OCI-LY3 (cell line): ENCODE results near the gene MAN2A1.

Experiments used
- H2AFZ ChIP-seq: fragments of 200-600, 300-600 bp; shearing (Covaris generic); 2 replicates; pipeline ENCODE4 v1.6.0; 2014; ENCODE audit warnings: antibody characterized with exemption, low read depth, low read length
- H3K27ac ChIP-seq: fragments of 200-600, 300-600 bp; sonication (generic); 2 replicates; pipeline ENCODE4 v1.5.1; 2014; ENCODE audit warnings: mild to moderate bottlenecking, low read length, moderate library complexity, mixed read lengths
- H3K27me3 ChIP-seq: fragments of 200-600, 300-600 bp; sonication (generic); 2 replicates; pipeline ENCODE4 v1.6.1; 2014; ENCODE audit warnings: low read depth, low read length, mixed read lengths
- H3K36me3 ChIP-seq: fragments of 200-600, 300-600 bp; sonication (generic); replicated peaks from 2 replicates; pipeline ENCODE3; 2014; ENCODE audit warnings: low read depth, low read length, mixed read lengths
- H3K4me1 ChIP-seq: fragments of 300-600, 200-600 bp; sonication (generic); 2 replicates; pipeline ENCODE4 v1.6.1; 2014; ENCODE audit warnings: low read length, mixed read lengths
- H3K4me2 ChIP-seq: fragments of 200-600, 300-600 bp; sonication (generic); 2 replicates; pipeline ENCODE4 v1.6.1; 2014; ENCODE audit warnings: low read length, mixed read lengths
- H3K4me3 ChIP-seq: fragments of 300-600, 200-600 bp; sonication (generic); 2 replicates; pipeline ENCODE4 v1.5.1; 2014; ENCODE audit warnings: antibody characterized with exemption, mild to moderate bottlenecking, low read length, moderate library complexity
- H3K79me2 ChIP-seq: fragments of 300-600, 200-600 bp; shearing (Covaris generic); 2 replicates; pipeline ENCODE4 v1.6.1; 2014; ENCODE audit warnings: mild to moderate bottlenecking, low read length, mixed read lengths
- H3K9ac ChIP-seq: fragments of 300-600, 200-600 bp; shearing (Covaris generic); 2 replicates; pipeline ENCODE4 v1.6.0; 2014; ENCODE audit warnings: mild to moderate bottlenecking, low read length, moderate library complexity
- H3K9me3 ChIP-seq: fragments of 200-600, 300-600 bp; shearing (Covaris generic); 2 replicates; pipeline ENCODE4 v1.6.1; 2014; ENCODE audit warnings: low read length, mixed read lengths; ENCODE audit not compliant: insufficient read depth
- H4K20me1 ChIP-seq: fragments of 200-600, 300-600 bp; sonication (generic); 2 replicates; pipeline ENCODE4 v1.6.1; 2016; ENCODE audit warnings: low read length, mixed read lengths; ENCODE audit not compliant: insufficient read depth
- CTCF ChIP-seq: fragments of 200-600, 300-600 bp; sonication (generic); IDR thresholded peaks from 2 replicates; pipeline ENCODE4 v1.5.1; 2014; ENCODE audit warnings: antibody characterized with exemption, low read length, low read depth
- EZH2phosphoT487 ChIP-seq: fragments of 200-600 bp; shearing (Covaris generic); IDR thresholded peaks from 2 replicates; pipeline ENCODE4 v1.6.1; 2018; ENCODE audit warnings: antibody characterized with exemption, mixed run types, low read depth

The MAN2A1 gene

GRCh38 chr5:109803854-109804253 is 114.1 kb downstream of the MAN2A1 start:
- H3K4me1 ChIP-seq: peaks cover 9% of the 10 kb centered on the region
- no peak overlapping the region for H3K4me2 ChIP-seq
- no peaks in the 10 kb centered on the region for H3K79me2 ChIP-seq
- no peaks in the 10 kb centered on the region for H4K20me1 ChIP-seq
- no peak for TF ChIP-seq EZH2phosphoT487
- no peak for TF ChIP-seq CTCF
- H3K4me3 ChIP-seq: no peak overlapping the region
- no peaks in the 10 kb centered on the region for H3K9me3 ChIP-seq
- no peak overlapping the region for H2AFZ ChIP-seq
- no peaks in the 10 kb centered on the region for H3K27me3 ChIP-seq
- H3K27ac ChIP-seq: no peak overlapping the region
- H3K9ac ChIP-seq: no peak overlapping the region
- H3K36me3 ChIP-seq: peaks cover 5% of the 10 kb centered on the region

GRCh38 chr5:109805472-109805871 is 115.7 kb downstream of the MAN2A1 start:
- Histone ChIP-seq H3K79me2 (no peaks in the 10 kb centered on the region), H3K4me3 (no peak overlapping the region), H3K27ac (no peak overlapping the region), H4K20me1 (no peaks in the 10 kb centered on the region), H3K36me3 (peaks cover 5% of the 10 kb centered on the region), H3K9me3 (no peaks in the 10 kb centered on the region), H3K27me3 (no peaks in the 10 kb centered on the region), H3K4me2 (no peak overlapping the region), H2AFZ (no peak overlapping the region), H3K9ac (no peak overlapping the region), H3K4me1 (peaks cover 9% of the 10 kb centered on the region)
- TF ChIP-seq CTCF (no peak), EZH2phosphoT487 (no peak)

- H3K27ac ChIP-seq: no peak overlapping the region
- no peak overlapping the region for H2AFZ ChIP-seq
- H3K4me2 ChIP-seq: no peak overlapping the region
- no peaks in the 10 kb centered on the region for H3K79me2 ChIP-seq
- H3K27me3 ChIP-seq: no peaks in the 10 kb centered on the region
- H3K9ac ChIP-seq: no peak overlapping the region
- peaks cover 9% of the 10 kb centered on the region for H3K4me1 ChIP-seq
- TF ChIP-seq CTCF (no peak), EZH2phosphoT487 (no peak)
- H3K9me3 ChIP-seq: no peaks in the 10 kb centered on the region
- H4K20me1 ChIP-seq: no peaks in the 10 kb centered on the region
- no peak overlapping the region for H3K4me3 ChIP-seq
- peaks cover 5% of the 10 kb centered on the region for H3K36me3 ChIP-seq
Observed at GRCh38 chr5:109805883-109806282, 116.2 kb downstream of the MAN2A1 start.

GRCh38 chr5:109812698-109813097 is 123.0 kb downstream of the MAN2A1 start:
- no peaks in the 10 kb centered on the region for H3K9me3 ChIP-seq

More at GRCh38 chr5:109812698-109813097, 123.0 kb downstream of the MAN2A1 start:
- H3K4me2 ChIP-seq: no peak overlapping the region
- H3K27ac ChIP-seq: no peak overlapping the region
- no peak for TF ChIP-seq EZH2phosphoT487
- no peak for TF ChIP-seq CTCF
- H3K79me2 ChIP-seq: no peaks in the 10 kb centered on the region
- no peak overlapping the region for H3K9ac ChIP-seq
- H3K36me3 ChIP-seq: peaks cover 7% of the 10 kb centered on the region
- no peak overlapping the region for H3K4me3 ChIP-seq
- H4K20me1 ChIP-seq: no peaks in the 10 kb centered on the region
- H2AFZ ChIP-seq: no peak overlapping the region
- no peaks in the 10 kb centered on the region for H3K4me1 ChIP-seq
- H3K27me3 ChIP-seq: no peaks in the 10 kb centered on the region
